GM23338 (cell line): ENCODE measurements around the gene SHISA8. TPM values are rescaled to one million over a fixed set of nuclear protein-coding genes. Genes with fewer than 3 reads are reported as not detected.

Experiments used
- ATAC-seq: fragments of 200-7000 bp; cut with Tn5 transposase; 3 replicates; pipeline ENCODE4 v1.9.1; 2020
- DNase-seq: peaks from one replicate; pipeline ENCODE4 v3.0.0-alpha.2; 2015; ENCODE audit warnings: low spot score
- H2AFZ ChIP-seq: fragments of 200-600 bp; sonication (generic); 2 replicates; pipeline ENCODE4 v1.8.0; 2016; ENCODE audit warnings: antibody characterized with exemption, mild to moderate bottlenecking, moderate library complexity
- H3F3A ChIP-seq: fragments of 200-600 bp; sonication (generic); replicated peaks from 2 replicates; pipeline ENCODE4 v1.8.0; 2017; ENCODE audit warnings: antibody characterized with exemption, mixed run types, low read depth
- H3K27ac ChIP-seq: fragments of 200-600 bp; sonication (generic); 2 replicates; pipeline ENCODE4 v1.6.1; 2016; ENCODE audit warnings: low read depth
- H3K27me3 ChIP-seq: fragments of 200-600 bp; sonication (generic); 2 replicates; pipeline ENCODE4 v1.8.0; 2016; ENCODE audit warnings: mild to moderate bottlenecking, mixed run types, moderate library complexity; ENCODE audit not compliant: insufficient read depth
- H3K36me3 ChIP-seq: fragments of 200-600 bp; sonication (generic); 2 replicates; pipeline ENCODE4 v1.8.0; 2016; ENCODE audit warnings: mild to moderate bottlenecking; ENCODE audit not compliant: insufficient read depth
- H3K4me1 ChIP-seq: fragments of 200-600 bp; sonication (generic); 2 replicates; pipeline ENCODE4 v1.8.0; 2016; ENCODE audit warnings: mild to moderate bottlenecking, moderate library complexity; ENCODE audit not compliant: insufficient read depth
- H3K4me2 ChIP-seq: fragments of 200-600 bp; sonication (generic); 2 replicates; pipeline ENCODE4 v1.7.1; 2017; ENCODE audit warnings: mixed run types
- H3K4me3 ChIP-seq: fragments of 200-600 bp; sonication (generic); 2 replicates; pipeline ENCODE4 v1.6.1; 2016; ENCODE audit warnings: mixed run types
- H3K79me2 ChIP-seq: fragments of 200-600 bp; sonication (generic); replicated peaks from 2 replicates; pipeline ENCODE4 v1.8.0; 2017; ENCODE audit warnings: mild to moderate bottlenecking; ENCODE audit not compliant: insufficient read depth
- H3K9me2 ChIP-seq: fragments of 200-600 bp; sonication (generic); 2 replicates; pipeline ENCODE4 v1.8.0; 2017; ENCODE audit not compliant: insufficient read depth
- H4K20me1 ChIP-seq: fragments of 200-600 bp; sonication (generic); replicated peaks from 2 replicates; pipeline ENCODE4 v1.8.0; 2017; ENCODE audit warnings: mild to moderate bottlenecking; ENCODE audit not compliant: insufficient read depth
- H3K27ac Mint-ChIP-seq: 2 replicates; pipeline ENCODE4 v1.8.0; 2020; ENCODE audit warnings: inconsistent platforms, mild to moderate bottlenecking, moderate library complexity, mixed read lengths
- H3K27me3 Mint-ChIP-seq: 3 replicates; pipeline ENCODE4 v1.8.0; 2022; ENCODE audit warnings: low read depth, mild to moderate bottlenecking, moderate library complexity, mixed read lengths, inconsistent platforms; ENCODE audit not compliant: insufficient read depth, poor library complexity
- H3K36me3 Mint-ChIP-seq: 3 replicates; pipeline ENCODE4 v1.8.0; 2021; ENCODE audit warnings: low read depth, mild to moderate bottlenecking, inconsistent platforms, moderate library complexity, mixed read lengths
- H3K4me1 Mint-ChIP-seq: 3 replicates; pipeline ENCODE4 v1.8.0; 2020; ENCODE audit warnings: mild to moderate bottlenecking, inconsistent platforms, mixed read lengths
- H3K4me3 Mint-ChIP-seq: 3 replicates; pipeline ENCODE4 v1.8.0; 2021; ENCODE audit warnings: moderate library complexity, mild to moderate bottlenecking, inconsistent platforms, mixed read lengths
- H3K9me3 Mint-ChIP-seq: 3 replicates; pipeline ENCODE4 v1.8.0; 2020; ENCODE audit warnings: moderate library complexity, mild to moderate bottlenecking, inconsistent platforms, mixed read lengths
- CREB1 ChIP-seq: fragments of 250-450 bp; sonication (Bioruptor Pico); IDR thresholded peaks from 2 replicates; pipeline ENCODE4 v1.5.0; 2020; ENCODE audit warnings: low read depth, mild to moderate bottlenecking, moderate library complexity
- STAT1 ChIP-seq: IDR thresholded peaks from one replicate; pipeline ENCODE4 v1.6.1; 2016; ENCODE audit warnings: antibody characterized with exemption; ENCODE audit not compliant: unreplicated experiment
- polyA plus RNA-seq: library from polyadenylated mRNA; unstranded; fragments of >200 nt; fragmentation: Nextera tagmentation; extraction: Ambion mirVana; gene quantifications from 2 replicates; pipeline ENCODE4 v1.2.1, GENCODE V29; 2016
- total RNA-seq: library from RNA; depleted of rRNA; stranded (reverse); fragments of >200 nt; shearing (Covaris generic); gene quantifications from 2 replicates; pipeline ENCODE4 v1.2.3, GENCODE V29; 2014
- TF ChIP-seq, protein P1 (sequence below): fragments of 250-450 bp; sonication (Bioruptor Pico); IDR thresholded peaks from 2 replicates; pipeline ENCODE4 v1.5.0; 2020; ENCODE audit warnings: mild to moderate bottlenecking, moderate library complexity

The SHISA8 gene
- total and polyA plus RNA-seq, 2 experiments from 2014 or later: 5.1 TPM; not detected in 1

DNA sequence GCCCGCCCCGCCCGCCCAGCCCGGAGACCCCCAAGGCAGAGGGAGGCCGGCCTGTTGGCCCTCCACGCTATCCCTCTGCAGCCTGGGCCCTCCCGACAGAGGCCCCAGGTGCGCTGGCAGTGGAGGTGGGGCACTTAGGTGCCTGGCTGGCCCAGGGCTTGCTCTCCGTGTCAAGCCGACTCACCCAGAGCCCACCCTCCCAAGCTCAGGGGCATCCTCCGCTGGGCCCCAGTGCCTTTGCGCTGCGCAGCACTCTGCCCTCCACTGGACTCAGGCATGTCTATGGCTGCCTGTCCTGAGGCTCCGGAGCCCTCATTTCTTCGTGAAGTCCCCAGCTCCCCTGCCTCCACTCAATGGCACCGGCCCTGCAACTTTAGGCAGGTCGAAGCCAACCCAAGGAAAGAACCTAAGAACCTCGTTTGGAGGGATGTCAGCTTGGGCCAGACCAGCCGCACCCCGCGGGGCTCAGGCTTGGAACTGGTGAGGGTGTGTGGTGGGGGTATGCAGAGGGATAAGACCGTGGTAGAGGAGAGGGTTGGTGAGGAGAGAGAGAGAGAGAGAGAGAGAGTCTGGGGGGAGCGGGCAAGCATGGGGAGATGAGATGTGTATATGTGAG lies 43.2 kb upstream of the SHISA8 start (continued):
- TF ChIP-seq, protein P1, sequence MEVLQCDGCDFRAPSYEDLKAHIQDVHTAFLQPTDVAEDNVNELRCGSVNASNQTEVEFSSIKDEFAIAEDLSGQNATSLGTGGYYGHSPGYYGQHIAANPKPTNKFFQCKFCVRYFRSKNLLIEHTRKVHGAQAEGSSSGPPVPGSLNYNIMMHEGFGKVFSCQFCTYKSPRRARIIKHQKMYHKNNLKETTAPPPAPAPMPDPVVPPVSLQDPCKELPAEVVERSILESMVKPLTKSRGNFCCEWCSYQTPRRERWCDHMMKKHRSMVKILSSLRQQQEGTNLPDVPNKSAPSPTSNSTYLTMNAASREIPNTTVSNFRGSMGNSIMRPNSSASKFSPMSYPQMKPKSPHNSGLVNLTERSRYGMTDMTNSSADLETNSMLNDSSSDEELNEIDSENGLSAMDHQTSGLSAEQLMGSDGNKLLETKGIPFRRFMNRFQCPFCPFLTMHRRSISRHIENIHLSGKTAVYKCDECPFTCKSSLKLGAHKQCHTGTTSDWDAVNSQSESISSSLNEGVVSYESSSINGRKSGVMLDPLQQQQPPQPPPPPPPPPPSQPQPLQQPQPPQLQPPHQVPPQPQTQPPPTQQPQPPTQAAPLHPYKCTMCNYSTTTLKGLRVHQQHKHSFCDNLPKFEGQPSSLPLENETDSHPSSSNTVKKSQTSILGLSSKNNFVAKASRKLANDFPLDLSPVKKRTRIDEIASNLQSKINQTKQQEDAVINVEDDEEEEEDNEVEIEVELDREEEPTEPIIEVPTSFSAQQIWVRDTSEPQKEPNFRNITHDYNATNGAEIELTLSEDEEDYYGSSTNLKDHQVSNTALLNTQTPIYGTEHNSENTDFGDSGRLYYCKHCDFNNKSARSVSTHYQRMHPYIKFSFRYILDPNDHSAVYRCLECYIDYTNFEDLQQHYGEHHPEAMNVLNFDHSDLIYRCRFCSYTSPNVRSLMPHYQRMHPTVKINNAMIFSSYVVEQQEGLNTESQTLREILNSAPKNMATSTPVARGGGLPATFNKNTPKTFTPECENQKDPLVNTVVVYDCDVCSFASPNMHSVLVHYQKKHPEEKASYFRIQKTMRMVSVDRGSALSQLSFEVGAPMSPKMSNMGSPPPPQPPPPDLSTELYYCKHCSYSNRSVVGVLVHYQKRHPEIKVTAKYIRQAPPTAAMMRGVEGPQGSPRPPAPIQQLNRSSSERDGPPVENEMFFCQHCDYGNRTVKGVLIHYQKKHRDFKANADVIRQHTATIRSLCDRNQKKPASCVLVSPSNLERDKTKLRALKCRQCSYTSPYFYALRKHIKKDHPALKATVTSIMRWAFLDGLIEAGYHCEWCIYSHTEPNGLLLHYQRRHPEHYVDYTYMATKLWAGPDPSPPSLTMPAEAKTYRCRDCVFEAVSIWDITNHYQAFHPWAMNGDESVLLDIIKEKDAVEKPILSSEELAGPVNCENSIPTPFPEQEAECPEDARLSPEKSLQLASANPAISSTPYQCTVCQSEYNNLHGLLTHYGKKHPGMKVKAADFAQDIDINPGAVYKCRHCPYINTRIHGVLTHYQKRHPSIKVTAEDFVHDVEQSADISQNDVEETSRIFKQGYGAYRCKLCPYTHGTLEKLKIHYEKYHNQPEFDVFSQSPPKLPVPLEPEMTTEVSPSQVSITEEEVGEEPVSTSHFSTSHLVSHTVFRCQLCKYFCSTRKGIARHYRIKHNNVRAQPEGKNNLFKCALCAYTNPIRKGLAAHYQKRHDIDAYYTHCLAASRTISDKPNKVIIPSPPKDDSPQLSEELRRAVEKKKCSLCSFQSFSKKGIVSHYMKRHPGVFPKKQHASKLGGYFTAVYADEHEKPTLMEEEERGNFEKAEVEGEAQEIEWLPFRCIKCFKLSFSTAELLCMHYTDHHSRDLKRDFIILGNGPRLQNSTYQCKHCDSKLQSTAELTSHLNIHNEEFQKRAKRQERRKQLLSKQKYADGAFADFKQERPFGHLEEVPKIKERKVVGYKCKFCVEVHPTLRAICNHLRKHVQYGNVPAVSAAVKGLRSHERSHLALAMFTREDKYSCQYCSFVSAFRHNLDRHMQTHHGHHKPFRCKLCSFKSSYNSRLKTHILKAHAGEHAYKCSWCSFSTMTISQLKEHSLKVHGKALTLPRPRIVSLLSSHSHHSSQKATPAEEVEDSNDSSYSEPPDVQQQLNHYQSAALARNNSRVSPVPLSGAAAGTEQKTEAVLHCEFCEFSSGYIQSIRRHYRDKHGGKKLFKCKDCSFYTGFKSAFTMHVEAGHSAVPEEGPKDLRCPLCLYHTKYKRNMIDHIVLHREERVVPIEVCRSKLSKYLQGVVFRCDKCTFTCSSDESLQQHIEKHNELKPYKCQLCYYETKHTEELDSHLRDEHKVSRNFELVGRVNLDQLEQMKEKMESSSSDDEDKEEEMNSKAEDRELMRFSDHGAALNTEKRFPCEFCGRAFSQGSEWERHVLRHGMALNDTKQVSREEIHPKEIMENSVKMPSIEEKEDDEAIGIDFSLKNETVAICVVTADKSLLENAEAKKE (CRISPR knock-in tag): no peak
- TF ChIP-seq STAT1: no peak

DNA sequence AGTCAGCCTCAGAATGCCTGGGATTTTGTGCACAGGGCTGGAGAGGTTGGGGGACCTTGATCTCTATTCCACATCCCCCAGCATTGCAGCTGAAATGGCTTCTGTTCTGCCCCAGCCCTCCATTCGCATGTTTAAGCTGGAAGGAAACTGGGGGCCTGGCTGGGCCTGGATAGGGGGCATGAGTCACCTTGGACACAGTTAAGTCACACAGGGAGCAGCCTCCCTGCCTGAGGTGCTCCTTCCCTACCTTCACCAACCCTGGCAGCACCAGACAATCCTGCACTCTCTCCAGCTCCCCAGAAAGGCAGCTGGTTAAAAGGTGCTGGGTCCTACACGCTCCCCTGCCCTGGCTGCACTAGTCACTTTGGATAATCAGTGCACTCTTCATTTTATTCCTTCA lies 37.8 kb upstream of the SHISA8 start:
- H3K79me2 ChIP-seq: no peaks in the 10 kb centered on the region
- no peak overlapping the region for H3K4me3 ChIP-seq
- H3K4me1 Mint-ChIP-seq: peaks cover 17% of the 10 kb centered on the region
- peaks cover 9% of the 10 kb centered on the region for H3K4me1 ChIP-seq
- H3F3A ChIP-seq: 0 out of 2 replicates have a peak, but pooled peaks cover 6% of the 10 kb centered on the region
- ATAC-seq (no peak), DNase-seq (no peak)
- no peaks in the 10 kb centered on the region; the same call in 1 of the 2 replicates for H4K20me1 ChIP-seq
- H3K27ac ChIP-seq: no peak overlapping the region
- H2AFZ ChIP-seq: no peak overlapping the region
- H3K27ac Mint-ChIP-seq: no peak overlapping the region
- H3K36me3 Mint-ChIP-seq: peaks cover 2% of the 10 kb centered on the region; the same call in 2 of the 3 replicates
- H3K9me2 ChIP-seq: no peaks in the 10 kb centered on the region
- H3K4me2 ChIP-seq: no peak overlapping the region
- no peaks in the 10 kb centered on the region for H3K36me3 ChIP-seq
- H3K27me3 Mint-ChIP-seq: peaks cover 15% of the 10 kb centered on the region
- H3K27me3 ChIP-seq: no peaks in the 10 kb centered on the region
- TF ChIP-seq CREB1: no peak
- peaks cover 3% of the 10 kb centered on the region; the same call in 2 of the 3 replicates for H3K9me3 Mint-ChIP-seq
- H3K4me3 Mint-ChIP-seq: no peak overlapping the region
